Right lobe of liver (tissue), 6 donors: ENCODE data around the gene SULT1C2. TPM values are rescaled to one million over a fixed set of nuclear protein-coding genes. Genes with fewer than 3 reads are reported as not detected.

Source experiments
- ATAC-seq, 4 donors: fragments of 200-7000 bp; cut with Tn5 transposase; one replicate each; pipeline ENCODE4 v1.9.1; 2020; ENCODE audit warnings: mild to moderate bottlenecking in 4 of 4, moderate library complexity in 4 of 4
- DNase-seq, 3 donors: peaks; one replicate each; pipeline ENCODE4 v3.0.0-alpha.2; 2020
- H3K27ac ChIP-seq, 3 donors: fragments of 200-600 bp; one replicate each; pipeline ENCODE4 v1.8.0; 2022
- H3K27me3 ChIP-seq, 2 donors: fragments of 200-600 bp; one replicate each; pipeline ENCODE4 v1.8.0; 2022
- H3K36me3 ChIP-seq, 4 donors: fragments of 200-600 bp; sonication (generic) in 1 of 4; one replicate each; pipeline versions ENCODE4 v1.5.1 to v1.8.0; 2017 to 2022; ENCODE audit warnings: control low read depth in 1 of 4
- H3K4me1 ChIP-seq, 4 donors: fragments of 200-600 bp; sonication (generic) in 1 of 4; one replicate each; pipeline versions ENCODE4 v1.5.1 to v1.8.0; 2017 to 2022; ENCODE audit warnings: control low read depth in 1 of 4
- H3K4me3 ChIP-seq, 3 donors: fragments of 200-600 bp; one replicate each; pipeline ENCODE4 v1.8.0; 2022
- H3K9me3 ChIP-seq, 4 donors: fragments of 200-600 bp; sonication (generic) in 1 of 4; one replicate each; pipeline versions ENCODE4 v1.5.1 to v1.8.0; 2017 to 2022; ENCODE audit warnings: control low read depth in 1 of 4
- POLR2A ChIP-seq: fragments of 450-650 bp; IDR thresholded peaks from one replicate; pipeline ENCODE4 v1.6.1; 2017; ENCODE audit warnings: antibody characterized with exemption, mild to moderate bottlenecking
- WGBS: methylation state at CpG from one replicate; pipeline ENCODE4 v1.1.6; 2018; ENCODE audit warnings: low coverage, low lambda C conversion rate; ENCODE audit not compliant: insufficient coverage; ENCODE audit errors: missing lambda C conversion rate; 5-methylcytosine and 5-hydroxymethylcytosine counted together
- intact Hi-C, 2 donors: fragments of 100-400 bp; cut with DNase I; formaldehyde crosslinking; loops; one replicate each; pipeline versions ENCODE4 v1.11.2 to v1.14.1; 2022
- total RNA-seq, 6 experiments: library from RNA; depleted of rRNA in 2 of 6; stranded (reverse); fragments of >200 nt in 2 of 6; fragmentation: NEBNext Ultra II Directional in 3 of 6; extraction: Animal tissue kit (Norgen Biotek cat#: 25700) in 3 of 6; gene quantifications; one replicate each; pipeline versions ENCODE4 v1.1.0 to v1.2.4, GENCODE V29; 2016 to 2023
- TF ChIP-seq, protein P1 (sequence below), 4 donors: fragments of 200-600 bp in 3 of 4; fragments of 450-650 bp in 1 of 4; IDR thresholded peaks; one replicate each; pipeline versions ENCODE4 v1.5.1 to v1.8.0; 2016 to 2022; ENCODE audit warnings: antibody characterized with exemption in 4 of 4, mild to moderate bottlenecking in 2 of 4
- donor health status: DM: no; HTN: yes; CAD: no.
- donor health status: DM: no; HTN: no; CAD: no.
- donor health status: DM: no; HTN: no; CAD: no.
- donor health status: DM: no; HTN: yes; CAD: no.
- donor health status: DM: no; HTN: yes; CAD: no.

The SULT1C2 gene
- total RNA-seq, 6 experiments from 2014 or later, result 0.87 to 31.2 (median 2.0) TPM; not detected in 1

DNA sequence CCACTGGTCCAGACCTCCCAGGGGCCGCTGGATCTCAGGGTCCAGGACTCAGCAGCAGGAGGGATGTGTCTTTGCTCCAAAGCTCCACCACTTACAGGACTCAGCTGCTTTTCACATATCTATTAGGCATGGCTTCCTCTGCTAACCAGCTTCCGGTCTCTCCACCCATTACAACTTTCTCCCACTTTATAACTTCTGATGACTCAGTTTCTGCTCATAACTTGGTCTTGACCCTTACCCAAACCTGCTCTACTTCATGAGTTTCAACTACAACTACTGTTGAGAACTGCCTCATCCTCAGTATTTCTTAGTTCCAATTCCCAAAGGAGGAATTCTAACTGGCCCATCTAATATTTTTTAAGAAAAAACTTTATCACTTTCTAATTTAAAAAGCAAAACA is 17.2 kb downstream of the SULT1C2 start:
- TF ChIP-seq POLR2A, result no peak
- TF ChIP-seq, protein P1, sequence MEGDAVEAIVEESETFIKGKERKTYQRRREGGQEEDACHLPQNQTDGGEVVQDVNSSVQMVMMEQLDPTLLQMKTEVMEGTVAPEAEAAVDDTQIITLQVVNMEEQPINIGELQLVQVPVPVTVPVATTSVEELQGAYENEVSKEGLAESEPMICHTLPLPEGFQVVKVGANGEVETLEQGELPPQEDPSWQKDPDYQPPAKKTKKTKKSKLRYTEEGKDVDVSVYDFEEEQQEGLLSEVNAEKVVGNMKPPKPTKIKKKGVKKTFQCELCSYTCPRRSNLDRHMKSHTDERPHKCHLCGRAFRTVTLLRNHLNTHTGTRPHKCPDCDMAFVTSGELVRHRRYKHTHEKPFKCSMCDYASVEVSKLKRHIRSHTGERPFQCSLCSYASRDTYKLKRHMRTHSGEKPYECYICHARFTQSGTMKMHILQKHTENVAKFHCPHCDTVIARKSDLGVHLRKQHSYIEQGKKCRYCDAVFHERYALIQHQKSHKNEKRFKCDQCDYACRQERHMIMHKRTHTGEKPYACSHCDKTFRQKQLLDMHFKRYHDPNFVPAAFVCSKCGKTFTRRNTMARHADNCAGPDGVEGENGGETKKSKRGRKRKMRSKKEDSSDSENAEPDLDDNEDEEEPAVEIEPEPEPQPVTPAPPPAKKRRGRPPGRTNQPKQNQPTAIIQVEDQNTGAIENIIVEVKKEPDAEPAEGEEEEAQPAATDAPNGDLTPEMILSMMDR (IDR thresholded peaks at IDR 0.05), result no peak
- H3K27me3 ChIP-seq, result no peaks in the 10 kb centered on the region
- WGBS, result 91% methylated on average over 1 of the region's 2 CpGs
- H3K4me1 ChIP-seq, result no peaks in the 10 kb centered on the region
- intact Hi-C loops, result no loop called here
- ATAC-seq (no peak), DNase-seq (no peak)
- H3K4me3 ChIP-seq, result no peak overlapping the region
- H3K27ac ChIP-seq, result no peak overlapping the region
- no peaks in the 10 kb centered on the region for H3K9me3 ChIP-seq
- H3K36me3 ChIP-seq, result peaks cover 0 to 5% (median 0%) of the 10 kb centered on the region in 4 donors

DNA sequence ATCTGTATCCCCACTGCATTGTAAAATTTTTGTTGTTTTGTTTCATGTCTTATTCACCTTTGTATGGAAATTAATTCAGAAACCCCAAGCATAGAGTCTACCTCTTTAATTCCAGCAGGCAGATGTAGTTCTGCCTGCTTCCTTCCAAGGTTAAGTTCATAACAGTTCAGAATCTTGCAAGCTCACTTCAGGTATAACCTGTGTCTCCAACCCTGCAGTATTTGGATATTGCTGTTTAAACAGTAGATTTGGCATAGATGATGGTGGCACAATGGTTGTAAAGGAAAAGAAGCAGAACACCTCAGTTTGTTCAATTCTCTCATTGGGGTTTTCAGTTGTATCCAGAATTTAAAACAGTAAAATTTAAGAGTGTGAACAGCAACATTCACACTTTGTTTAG is 21.2 kb downstream of the SULT1C2 start:
- ATAC-seq (no peak), DNase-seq (no peak)
- Histone ChIP-seq H3K27ac (no peak overlapping the region), H3K27me3 (no peaks in the 10 kb centered on the region), H3K9me3 (no peaks in the 10 kb centered on the region), H3K36me3 (peaks cover 0 to 3% (median 0%) of the 10 kb centered on the region in 4 donors), H3K4me1 (no peaks in the 10 kb centered on the region), H3K4me3 (no peak overlapping the region)
- intact Hi-C loops, result no loop called here
- TF ChIP-seq POLR2A, result no peak
- TF ChIP-seq, protein P1 (IDR thresholded peaks at IDR 0.05), result no peak

DNA sequence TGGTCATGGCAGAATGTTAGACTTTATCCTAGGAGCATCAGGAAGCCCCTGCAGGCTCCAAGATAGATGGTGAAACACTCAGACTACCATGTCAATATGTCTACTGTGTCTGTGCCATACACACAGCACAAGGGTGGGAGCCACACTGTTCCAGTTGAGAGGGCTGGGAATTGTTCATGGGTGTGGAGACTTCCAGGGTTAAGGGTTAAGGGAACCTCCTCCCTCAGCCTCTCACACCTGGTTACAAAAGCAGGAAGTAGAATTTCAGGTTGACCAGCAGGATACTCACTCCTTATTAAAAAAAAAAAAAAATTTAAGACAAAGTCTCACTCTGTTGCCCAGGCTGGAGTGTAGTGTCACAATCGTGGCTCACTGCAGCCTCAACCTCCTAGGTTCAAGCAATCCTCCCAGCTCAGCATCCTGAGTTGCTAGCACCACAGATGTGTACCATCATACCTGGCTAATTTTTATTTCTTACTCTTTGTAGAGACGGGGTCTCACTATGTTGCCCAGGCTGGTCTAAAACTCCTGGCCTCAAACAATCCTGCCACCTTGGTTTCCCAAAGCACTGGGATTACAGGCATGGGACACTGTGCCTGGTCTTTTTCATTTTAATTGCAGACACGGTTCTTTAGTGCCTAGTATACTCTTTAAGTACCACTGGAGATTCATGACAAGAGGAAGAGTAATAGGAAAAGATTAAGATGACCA is 26.0 kb downstream of the SULT1C2 start:
- H3K4me1 ChIP-seq, result no peaks in the 10 kb centered on the region
- no peak overlapping the region for H3K27ac ChIP-seq
- no peak overlapping the region for H3K4me3 ChIP-seq
- no peak for TF ChIP-seq POLR2A
- TF ChIP-seq, protein P1 (IDR thresholded peaks at IDR 0.05), result no peak
- ATAC-seq (no peak), DNase-seq (no peak)
- WGBS, result 53% methylated on average over 2 of the region's 3 CpGs
- no peaks in the 10 kb centered on the region for H3K36me3 ChIP-seq
- H3K27me3 ChIP-seq, result no peaks in the 10 kb centered on the region
- no peaks in the 10 kb centered on the region for H3K9me3 ChIP-seq
- intact Hi-C loops, result no loop called here

- ATAC-seq (no peak), DNase-seq (no peak)
- Histone ChIP-seq H3K27ac (no peak overlapping the region), H3K36me3 (no peaks in the 10 kb centered on the region), H3K27me3 (no peaks in the 10 kb centered on the region), H3K4me1 (no peaks in the 10 kb centered on the region), H3K9me3 (no peaks in the 10 kb centered on the region), H3K4me3 (no peak overlapping the region)
- intact Hi-C loops, result no loop called here
- no peak for TF ChIP-seq POLR2A
- TF ChIP-seq, protein P1 (IDR thresholded peaks at IDR 0.05), result no peak
Measured at GRCh38 chr2:108315444-108315934, 26.8 kb downstream of the SULT1C2 start.
